Measurements from ENCODE around the gene BIRC7.

The BIRC7 gene

GRCh38 chr20:63260521-63260920, 24.8 kb downstream of the BIRC7 start:
- H3K4me3 ChIP-seq (ENCODE audit: control insufficient read depth, low read depth, low read length) = no peak overlapping the region
- no peak for TF ChIP-seq CTCF (IDR thresholded peaks at IDR 0.05; ENCODE audit: control insufficient read depth, insufficient read depth, low read depth, low read length, missing control alignments)
- no peak for DNase-seq (ENCODE audit: low read depth)

GRCh38 chr20:63261060-63261794, 25.5 kb downstream of the BIRC7 start:
- no peak for TF ChIP-seq CTCF (IDR thresholded peaks at IDR 0.05; ENCODE audit: control insufficient read depth, insufficient read depth, low read depth, low read length, missing control alignments)
- H3K4me3 ChIP-seq (ENCODE audit: control insufficient read depth, low read depth, low read length) = no peak overlapping the region
- DNase-seq (ENCODE audit: low read depth) = no peak

- no peak for DNase-seq (ENCODE audit: low read depth)
- TF ChIP-seq CTCF (IDR thresholded peaks at IDR 0.05; ENCODE audit: control insufficient read depth, insufficient read depth, low read depth, low read length, missing control alignments) = no peak
Measured at GRCh38 chr20:63261795-63262528, 26.3 kb downstream of the BIRC7 start.

GRCh38 chr20:63262836-63263235, 27.1 kb downstream of the BIRC7 start:
- TF ChIP-seq CTCF (IDR thresholded peaks at IDR 0.05; ENCODE audit: control insufficient read depth, insufficient read depth, low read depth, low read length, missing control alignments) = no peak
- no peak for DNase-seq (ENCODE audit: low read depth)
- no peak overlapping the region for H3K4me3 ChIP-seq (ENCODE audit: control insufficient read depth, low read depth, low read length)

More at GRCh38 chr20:63261795-63262528, 26.3 kb downstream of the BIRC7 start:
- H3K4me3 ChIP-seq (ENCODE audit: control insufficient read depth, low read depth, low read length) = no peak overlapping the region

- H3K4me3 ChIP-seq (ENCODE audit: control insufficient read depth, low read depth, low read length) = no peak overlapping the region
- no peak for TF ChIP-seq CTCF (IDR thresholded peaks at IDR 0.05; ENCODE audit: control insufficient read depth, insufficient read depth, low read depth, low read length, missing control alignments)
- DNase-seq (ENCODE audit: low read depth) = no peak
Measured at GRCh38 chr20:63264000-63264399, 28.3 kb downstream of the BIRC7 start.

- H3K4me3 ChIP-seq (ENCODE audit: control insufficient read depth, low read depth, low read length) = no peak overlapping the region
- DNase-seq (ENCODE audit: low read depth) = no peak
- no peak for TF ChIP-seq CTCF (IDR thresholded peaks at IDR 0.05; ENCODE audit: control insufficient read depth, insufficient read depth, low read depth, low read length, missing control alignments)
Measured at GRCh38 chr20:63264519-63264918, 28.8 kb downstream of the BIRC7 start.
